ENCODE data around the gene FAM184B. TPM values are rescaled to one million over a fixed set of nuclear protein-coding genes. Genes with fewer than 3 reads are reported as not detected.
A peak's percentile ranks its signal among the peaks of the same experiment; 100 is the strongest.

FAM184B gene
- 1 to 10 TPM; 2.3 to 6.8 TPM for total RNA-seq
- 10 to 100 TPM; 11.7 to 12.3 TPM for polyA plus RNA-seq (ENCODE audit: insufficient read length in 2 of 2)
- long read RNA-seq, donor 1: 0 reads
- long read RNA-seq, donor 2: 0 reads
- long read RNA-seq, donor 3, full-length matches to known transcripts: 1 of 1 reads
- long read RNA-seq, donor 3, partial matches to known transcripts: 0 of 1 reads
- long read RNA-seq, donor 3, other reads (novel, unspliced or antisense): 0 of 1 reads
- long read RNA-seq, donor 4: 0 reads

DNA sequence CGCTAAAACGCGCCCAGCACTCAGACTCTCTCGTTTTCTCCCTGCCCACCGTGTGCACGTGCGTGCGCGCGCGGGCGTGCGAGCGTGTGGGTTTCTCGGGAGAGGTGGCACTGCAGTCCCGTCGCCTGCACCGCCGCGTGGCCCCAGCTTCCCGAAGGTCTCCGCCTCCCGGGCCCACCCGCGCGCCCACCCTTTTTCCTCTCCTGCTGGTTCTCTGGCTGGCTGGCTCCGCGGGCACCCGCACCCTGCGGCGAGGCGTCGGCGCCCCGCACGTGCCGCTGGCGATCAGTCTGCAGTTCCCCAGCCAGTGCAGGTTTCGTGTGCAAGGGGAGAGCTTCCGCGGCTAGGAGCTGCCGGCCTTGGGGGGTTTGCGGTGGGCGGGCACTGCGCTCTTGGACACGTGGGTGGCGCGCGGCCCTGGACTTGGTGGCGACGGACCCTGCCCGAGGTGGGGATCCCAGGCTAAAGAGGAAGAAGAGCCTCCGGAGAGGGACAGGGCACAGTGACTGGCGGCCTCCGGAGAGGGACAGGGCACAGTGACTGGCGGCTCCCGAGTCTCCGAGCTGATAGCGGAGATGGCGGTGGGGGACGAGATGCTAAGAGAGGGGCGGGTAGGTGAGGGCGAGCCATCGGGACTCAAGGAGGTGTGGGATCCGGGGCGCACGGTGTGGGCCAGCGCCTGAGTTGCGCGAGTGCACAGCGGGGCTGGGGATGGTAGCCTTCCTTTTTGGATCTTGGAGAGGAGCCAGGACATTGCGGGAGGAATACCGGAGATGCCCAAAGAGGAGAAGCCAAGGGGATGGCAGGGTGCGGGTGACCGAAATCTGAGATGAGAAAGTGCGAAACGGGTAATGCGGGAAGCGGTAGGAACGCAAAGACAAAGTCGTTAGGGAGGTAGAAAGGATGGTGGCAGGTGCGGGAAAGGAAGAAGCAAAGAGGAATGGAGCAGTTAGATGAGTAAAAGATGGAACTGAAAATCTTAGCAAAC lies at the start of gene FAM184B:
Gene FAM184B (minus strand): TSS at position 322 of the 988 bp plus-strand sequence. CDS start 322 bp downstream, outside the sequence.
- peaks cover 14% of the 10 kb centered on the region for H3K4me1 ChIP-seq (ENCODE audit: control insufficient read depth, insufficient read depth, low read length)
- H3K36me3 ChIP-seq (ENCODE audit: control insufficient read depth, insufficient read depth, low read length): no peaks in the 10 kb centered on the region
- no peaks in the 10 kb centered on the region for H3K9me3 ChIP-seq (ENCODE audit: control insufficient read depth, insufficient read depth, low read length)
- H3K27me3 ChIP-seq (ENCODE audit: control insufficient read depth, insufficient read depth, low read length): peaks cover 20% of the 10 kb centered on the region
- no peak within 1 kb of the TSS for H3K27ac ChIP-seq (ENCODE audit: low read depth, low read length)
- H3K4me3 ChIP-seq (ENCODE audit: low read depth, low read length): peak within 1 kb of the TSS; percentile 46
- DNase-seq (ENCODE audit: low read depth in 4 of 6, low spot score in 6 of 6): peak in 5 of 6 donors; percentile 19 to 86 (median 36)
- WGBS (ENCODE audit: insufficient coverage): under 1% methylated on average over 82 of the region's 82 CpGs

DNA sequence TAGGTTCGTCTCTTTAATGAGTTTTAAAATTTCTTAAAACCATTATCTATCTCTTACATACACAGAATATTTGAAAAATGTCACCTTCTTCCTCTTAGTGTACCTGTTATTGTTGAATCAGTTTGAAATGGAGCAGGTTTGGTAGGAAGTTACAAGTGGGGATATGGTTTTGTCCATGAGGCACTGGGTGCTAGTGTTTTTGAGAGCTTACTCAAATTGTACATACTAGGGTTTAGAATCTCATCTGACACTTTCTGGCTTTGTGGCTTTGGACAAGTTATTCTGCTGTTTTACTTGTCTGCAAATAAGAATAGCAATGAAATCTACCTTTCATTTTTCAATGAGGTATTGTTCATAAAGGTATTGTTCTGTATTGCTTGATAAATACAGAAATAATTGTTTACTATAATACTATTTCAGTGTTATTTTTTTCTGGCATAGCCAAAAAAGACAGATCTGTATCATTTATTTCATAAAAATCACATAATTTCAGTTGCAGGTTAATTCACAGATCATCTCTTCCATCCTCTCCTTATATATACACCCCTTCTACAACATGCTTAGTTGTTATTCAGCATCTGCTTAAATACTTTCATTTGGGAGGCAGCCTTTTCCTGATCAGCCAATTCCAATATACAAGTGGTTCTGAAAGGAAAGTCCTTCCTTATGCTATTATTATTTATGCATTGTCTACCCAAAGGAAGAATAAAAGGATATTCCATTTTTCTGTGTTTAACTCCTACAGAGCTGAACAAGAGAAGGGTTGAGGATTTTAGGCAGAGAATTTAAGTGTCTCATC lies 42.6 kb upstream of the FAM184B start:
- Histone ChIP-seq H3K9me3 (ENCODE audit: control insufficient read depth, insufficient read depth, low read length) (no peaks in the 10 kb centered on the region), H3K4me3 (ENCODE audit: low read depth, low read length) (no peak overlapping the region), H3K27ac (ENCODE audit: low read depth, low read length) (no peak overlapping the region), H3K36me3 (ENCODE audit: control insufficient read depth, insufficient read depth, low read length) (peaks cover 2% of the 10 kb centered on the region), H3K27me3 (ENCODE audit: control insufficient read depth, insufficient read depth, low read length) (no peaks in the 10 kb centered on the region), H3K4me1 (ENCODE audit: control insufficient read depth, insufficient read depth, low read length) (no peaks in the 10 kb centered on the region)
- no peak for DNase-seq (ENCODE audit: low read depth in 4 of 6, low spot score in 6 of 6)
- WGBS (ENCODE audit: insufficient coverage): no CpG with 5 or more reads among the region's 1 CpG

DNA sequence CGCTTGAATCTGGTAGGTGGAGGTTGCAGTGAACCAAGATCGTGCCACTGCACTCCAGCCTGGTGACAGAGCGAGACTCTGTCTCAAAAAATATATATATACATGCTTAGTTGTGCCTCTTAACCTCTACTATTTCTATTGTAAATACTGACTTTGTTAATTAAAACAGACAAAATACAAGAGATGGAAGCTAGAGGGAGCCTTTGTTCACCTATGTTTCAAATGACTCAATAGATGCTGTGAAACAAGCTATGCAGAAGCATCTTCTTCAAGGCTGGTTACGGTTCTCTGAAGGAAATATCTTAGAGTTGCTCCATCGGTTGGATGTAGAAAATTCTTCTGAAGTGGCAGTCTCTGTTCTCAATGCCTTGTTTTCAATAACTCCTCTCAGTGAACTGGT lies 35.6 kb upstream of the FAM184B start:
- 23% methylated on average over 2 of the region's 5 CpGs for WGBS (ENCODE audit: insufficient coverage)

DNA sequence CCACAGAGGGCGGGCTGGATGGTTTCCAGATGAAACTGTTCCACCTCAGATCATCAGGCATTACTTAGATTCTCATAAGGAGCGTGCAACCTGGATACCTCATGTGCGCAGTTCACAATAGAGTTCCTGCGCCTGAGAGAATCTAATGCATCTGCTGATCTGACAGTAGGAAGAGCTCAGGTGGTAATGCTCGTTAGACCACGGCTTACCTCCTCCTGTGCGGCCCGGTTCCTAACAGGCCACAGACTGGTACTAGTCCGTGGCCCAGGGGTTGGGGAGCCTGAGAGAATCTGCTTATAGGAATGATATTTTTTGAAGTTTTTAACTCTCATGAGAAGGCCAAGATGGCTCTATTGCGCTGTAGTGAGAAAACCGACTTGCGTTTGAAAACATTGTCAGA lies 34.7 kb upstream of the FAM184B start:
- Histone ChIP-seq H3K27me3 (ENCODE audit: control insufficient read depth, insufficient read depth, low read length) (no peaks in the 10 kb centered on the region), H3K27ac (ENCODE audit: low read depth, low read length) (no peak overlapping the region), H3K4me1 (ENCODE audit: control insufficient read depth, insufficient read depth, low read length) (peaks cover 4% of the 10 kb centered on the region), H3K9me3 (ENCODE audit: control insufficient read depth, insufficient read depth, low read length) (no peaks in the 10 kb centered on the region), H3K36me3 (ENCODE audit: control insufficient read depth, insufficient read depth, low read length) (no peaks in the 10 kb centered on the region), H3K4me3 (ENCODE audit: low read depth, low read length) (no peak overlapping the region)
- WGBS (ENCODE audit: insufficient coverage): 98% methylated on average over 8 of the region's 12 CpGs
- DNase-seq (ENCODE audit: low read depth in 4 of 6, low spot score in 6 of 6): no peak

More for the DNA sequence above, 35.6 kb upstream of the FAM184B start:
- H3K4me1 ChIP-seq (ENCODE audit: control insufficient read depth, insufficient read depth, low read length): no peaks in the 10 kb centered on the region
- no peaks in the 10 kb centered on the region for H3K36me3 ChIP-seq (ENCODE audit: control insufficient read depth, insufficient read depth, low read length)
- no peak overlapping the region for H3K4me3 ChIP-seq (ENCODE audit: low read depth, low read length)
- no peaks in the 10 kb centered on the region for H3K9me3 ChIP-seq (ENCODE audit: control insufficient read depth, insufficient read depth, low read length)
- peak in 4 of 6 donors; percentile 45 to 92 (median 65) for DNase-seq (ENCODE audit: low read depth in 4 of 6, low spot score in 6 of 6)
- H3K27ac ChIP-seq (ENCODE audit: low read depth, low read length): no peak overlapping the region
- H3K27me3 ChIP-seq (ENCODE audit: control insufficient read depth, insufficient read depth, low read length): no peaks in the 10 kb centered on the region

DNA sequence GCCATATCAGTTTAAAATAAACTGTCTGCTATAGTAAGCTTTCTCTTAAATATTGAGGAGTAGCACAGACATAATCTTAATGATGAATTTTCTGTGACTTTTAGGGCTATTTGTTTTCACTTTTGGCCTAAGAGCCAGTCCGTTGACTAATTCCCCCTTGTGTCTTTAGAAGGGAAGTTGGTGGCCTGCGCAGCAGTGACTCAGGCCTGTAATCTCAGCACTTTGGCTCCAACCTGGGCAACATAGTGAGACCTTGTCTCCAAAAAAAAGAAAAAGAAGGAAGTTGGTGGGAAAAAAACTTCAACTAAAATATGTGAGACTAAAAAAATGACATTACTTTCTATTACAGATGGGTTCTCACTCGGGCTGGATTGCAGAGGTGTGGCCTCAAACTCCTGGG lies 32.7 kb upstream of the FAM184B start:
- WGBS (ENCODE audit: insufficient coverage): 100% methylated on average over 1 of the region's 3 CpGs
- DNase-seq (ENCODE audit: low read depth in 4 of 6, low spot score in 6 of 6): no peak
- Histone ChIP-seq H3K27me3 (ENCODE audit: control insufficient read depth, insufficient read depth, low read length) (no peaks in the 10 kb centered on the region), H3K36me3 (ENCODE audit: control insufficient read depth, insufficient read depth, low read length) (no peaks in the 10 kb centered on the region), H3K27ac (ENCODE audit: low read depth, low read length) (no peak overlapping the region), H3K4me3 (ENCODE audit: low read depth, low read length) (no peak overlapping the region), H3K4me1 (ENCODE audit: control insufficient read depth, insufficient read depth, low read length) (peaks cover 5% of the 10 kb centered on the region), H3K9me3 (ENCODE audit: control insufficient read depth, insufficient read depth, low read length) (no peaks in the 10 kb centered on the region)

DNA sequence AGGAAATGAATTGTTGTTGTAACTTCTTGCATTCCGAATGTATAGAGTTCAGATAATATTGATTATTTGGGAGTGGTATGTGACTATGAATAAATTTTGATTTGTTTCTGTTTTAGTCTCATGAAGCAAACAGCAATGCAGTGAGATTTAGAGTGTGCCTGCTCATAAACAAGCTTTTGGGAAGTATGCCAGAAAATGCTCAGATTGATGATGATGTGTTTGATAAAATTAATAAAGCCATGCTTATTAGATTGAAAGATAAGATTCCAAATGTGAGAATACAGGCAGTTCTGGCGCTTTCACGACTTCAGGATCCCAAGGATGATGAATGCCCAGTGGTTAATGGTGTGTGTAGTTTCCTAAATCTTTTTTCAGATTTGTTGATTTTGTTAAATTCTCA lies 31.4 kb upstream of the FAM184B start:
- H3K9me3 ChIP-seq (ENCODE audit: control insufficient read depth, insufficient read depth, low read length): no peaks in the 10 kb centered on the region
- peaks cover 10% of the 10 kb centered on the region for H3K4me1 ChIP-seq (ENCODE audit: control insufficient read depth, insufficient read depth, low read length)
- peak overlapping the region; percentile 16 for H3K4me3 ChIP-seq (ENCODE audit: low read depth, low read length)
- H3K27ac ChIP-seq (ENCODE audit: low read depth, low read length): no peak overlapping the region
- WGBS (ENCODE audit: insufficient coverage): 69% methylated on average over 2 of the region's 3 CpGs
- H3K36me3 ChIP-seq (ENCODE audit: control insufficient read depth, insufficient read depth, low read length): no peaks in the 10 kb centered on the region
- no peaks in the 10 kb centered on the region for H3K27me3 ChIP-seq (ENCODE audit: control insufficient read depth, insufficient read depth, low read length)
- no peak for DNase-seq (ENCODE audit: low read depth in 4 of 6, low spot score in 6 of 6)

DNA sequence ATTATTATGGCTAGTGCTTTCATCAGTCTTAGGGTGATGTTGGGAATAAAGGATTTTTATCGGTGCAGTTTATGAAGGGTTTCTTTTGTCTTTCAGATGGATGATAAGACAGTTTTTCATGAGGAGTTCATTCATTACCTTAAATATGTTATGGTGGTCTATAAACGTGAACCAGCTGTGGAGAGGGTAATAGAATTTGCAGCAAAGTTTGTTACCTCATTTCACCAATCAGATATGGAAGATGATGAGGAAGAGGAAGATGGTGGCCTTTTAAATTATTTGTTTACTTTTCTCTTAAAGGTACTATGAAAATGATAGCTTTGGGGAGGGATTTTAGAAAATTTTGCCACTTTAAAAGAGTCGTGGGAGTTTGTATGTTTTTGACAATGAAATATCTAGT lies 30.7 kb upstream of the FAM184B start:
- Histone ChIP-seq H3K4me1 (ENCODE audit: control insufficient read depth, insufficient read depth, low read length) (peaks cover 10% of the 10 kb centered on the region), H3K4me3 (ENCODE audit: low read depth, low read length) (peak overlapping the region; percentile 91), H3K27ac (ENCODE audit: low read depth, low read length) (no peak overlapping the region), H3K9me3 (ENCODE audit: control insufficient read depth, insufficient read depth, low read length) (no peaks in the 10 kb centered on the region), H3K27me3 (ENCODE audit: control insufficient read depth, insufficient read depth, low read length) (no peaks in the 10 kb centered on the region), H3K36me3 (ENCODE audit: control insufficient read depth, insufficient read depth, low read length) (no peaks in the 10 kb centered on the region)
- no CpG with 5 or more reads among the region's 3 CpGs for WGBS (ENCODE audit: insufficient coverage)
- no peak for DNase-seq (ENCODE audit: low read depth in 4 of 6, low spot score in 6 of 6)

DNA sequence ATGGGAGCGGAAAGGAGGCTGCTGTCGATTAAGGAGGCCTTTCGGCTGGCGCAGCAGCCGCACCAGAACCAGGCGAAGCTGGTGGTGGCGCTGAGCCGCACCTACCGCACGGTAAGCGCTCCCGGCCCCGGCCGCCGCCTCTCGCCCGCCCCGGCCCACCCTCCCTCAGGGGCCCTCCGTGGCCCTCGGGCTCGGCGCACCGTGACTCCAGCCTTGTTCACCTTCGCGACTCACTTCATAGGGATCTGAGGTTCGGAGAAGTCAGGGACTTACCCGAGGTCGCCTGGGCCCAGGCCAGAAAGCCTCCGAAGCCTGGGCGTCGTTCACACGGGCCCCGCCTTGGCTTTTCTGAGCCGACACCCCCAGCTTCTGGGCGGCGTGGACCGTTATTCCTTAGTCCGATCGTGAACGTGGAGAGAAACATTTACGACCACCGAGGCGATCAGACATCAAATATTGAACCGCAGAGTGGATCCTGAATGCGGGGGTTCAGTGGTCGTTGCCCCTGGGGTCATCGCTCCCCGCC lies 29.7 kb upstream of the FAM184B start:
- no peaks in the 10 kb centered on the region for H3K27me3 ChIP-seq (ENCODE audit: control insufficient read depth, insufficient read depth, low read length)
- under 1% methylated on average over 46 of the region's 48 CpGs for WGBS (ENCODE audit: insufficient coverage)
- H3K27ac ChIP-seq (ENCODE audit: low read depth, low read length): peak overlapping the region; percentile 97

More for the DNA sequence above, 29.7 kb upstream of the FAM184B start:
- Histone ChIP-seq H3K9me3 (ENCODE audit: control insufficient read depth, insufficient read depth, low read length) (no peaks in the 10 kb centered on the region), H3K4me1 (ENCODE audit: control insufficient read depth, insufficient read depth, low read length) (peaks cover 10% of the 10 kb centered on the region), H3K36me3 (ENCODE audit: control insufficient read depth, insufficient read depth, low read length) (no peaks in the 10 kb centered on the region), H3K4me3 (ENCODE audit: low read depth, low read length) (peak overlapping the region; percentile 91)
- DNase-seq (ENCODE audit: low read depth in 4 of 6, low spot score in 6 of 6): peak in 1 of 6 donors; percentile 15
